Calu3 (cell line): ENCODE measurements around the gene OLFML3. TPM values are rescaled to one million over a fixed set of nuclear protein-coding genes. Genes with fewer than 3 reads are reported as not detected.

ENCODE experiments used
- BruUV-seq: library from RNA; stranded (reverse); fragments of 400-500 nt; replicated peaks from 2 replicates; lab custom pipeline; 2021; lab: Mats Ljungman, UMichigan
- CTCF ChIA-PET: fragments of 300-600 bp; sonication (Branson Sonifier 250); formaldehyde crosslinking; loops from one replicate; lab custom pipeline; 2022; ENCODE audit warnings: antibody characterized with exemption; lab: Charles Lee
- DNase-seq: peaks from one replicate; pipeline ENCODE4 v3.0.0; 2022
- H3K27ac Mint-ChIP-seq: one replicate; pipeline ENCODE4 v1.8.0; 2022; ENCODE audit warnings: mixed read lengths; ENCODE audit not compliant: unreplicated experiment
- H3K27me3 Mint-ChIP-seq: one replicate; pipeline ENCODE4 v1.8.0; 2022; ENCODE audit warnings: mixed read lengths; ENCODE audit not compliant: unreplicated experiment
- H3K36me3 Mint-ChIP-seq: one replicate; pipeline ENCODE4 v1.8.0; 2022; ENCODE audit warnings: mild to moderate bottlenecking, moderate library complexity, mixed read lengths; ENCODE audit not compliant: insufficient read depth, unreplicated experiment
- H3K4me1 Mint-ChIP-seq: one replicate; pipeline ENCODE4 v1.8.0; 2022; ENCODE audit warnings: mild to moderate bottlenecking, low read depth, mixed read lengths; ENCODE audit not compliant: unreplicated experiment
- H3K4me3 Mint-ChIP-seq: one replicate; pipeline ENCODE4 v1.8.0; 2022; ENCODE audit warnings: mild to moderate bottlenecking, low read depth, moderate library complexity, mixed read lengths; ENCODE audit not compliant: unreplicated experiment
- H3K9me3 Mint-ChIP-seq: one replicate; pipeline ENCODE4 v1.8.0; 2022; ENCODE audit warnings: low read depth, mixed read lengths; ENCODE audit not compliant: unreplicated experiment
- CTCF ChIP-seq: fragments of 200-600 bp; IDR thresholded peaks from one replicate; pipeline ENCODE4 v1.8.0; 2022; ENCODE audit warnings: antibody characterized with exemption; ENCODE audit not compliant: unreplicated experiment
- intact Hi-C: fragments of 100-400 bp; cut with micrococcal nuclease; formaldehyde crosslinking; loops from one replicate; pipeline ENCODE4 v1.10.0; 2022; ENCODE audit not compliant: unreplicated experiment
- total RNA-seq: library from RNA; stranded (reverse); gene quantifications from 2 replicates; pipeline ENCODE4 v1.2.3, GENCODE V29; 2022

Gene OLFML3
- total RNA-seq, 1 experiment from 2014 or later: not detected

GRCh38 chr1:113935970-113936369, 43.3 kb upstream of the OLFML3 start:
- intact Hi-C loops: no loop called here
- no peak for DNase-seq
- no peaks in the 10 kb centered on the region for H3K9me3 Mint-ChIP-seq
- H3K36me3 Mint-ChIP-seq: peaks cover 21% of the 10 kb centered on the region
- no peak overlapping the region for H3K4me3 Mint-ChIP-seq
- CTCF ChIA-PET: no interaction called here
- peaks cover 42% of the 10 kb centered on the region for H3K4me1 Mint-ChIP-seq
- H3K27ac Mint-ChIP-seq: no peak overlapping the region
- TF ChIP-seq CTCF: no peak
- H3K27me3 Mint-ChIP-seq: no peaks in the 10 kb centered on the region
- no TSS peak for BruUV-seq

GRCh38 chr1:113937146-113937545, 42.1 kb upstream of the OLFML3 start:
- H3K4me3 Mint-ChIP-seq: no peak overlapping the region
- CTCF ChIA-PET: no interaction called here

GRCh38 chr1:113938192-113938591, 41.1 kb upstream of the OLFML3 start:
- no peak overlapping the region for H3K27ac Mint-ChIP-seq
- H3K4me1 Mint-ChIP-seq: peaks cover 20% of the 10 kb centered on the region
- CTCF ChIA-PET: interaction anchor here (0.7 kb wide), 1 partner anchor 580 kb away, joined by 3 read pairs; no protein-coding TSS in a partner anchor
- H3K36me3 Mint-ChIP-seq: peaks cover 12% of the 10 kb centered on the region
- TF ChIP-seq CTCF: no peak
- H3K9me3 Mint-ChIP-seq: no peaks in the 10 kb centered on the region
- no peak overlapping the region for H3K4me3 Mint-ChIP-seq
- intact Hi-C loops: no loop called here
- no peaks in the 10 kb centered on the region for H3K27me3 Mint-ChIP-seq
- BruUV-seq: no TSS peak
- no peak for DNase-seq

More at GRCh38 chr1:113937146-113937545, 42.1 kb upstream of the OLFML3 start:
- no peak for DNase-seq
- no TSS peak for BruUV-seq
- intact Hi-C loops: no loop called here
- no peak overlapping the region for H3K27ac Mint-ChIP-seq
- H3K9me3 Mint-ChIP-seq: no peaks in the 10 kb centered on the region
- peaks cover 17% of the 10 kb centered on the region for H3K36me3 Mint-ChIP-seq
- peaks cover 31% of the 10 kb centered on the region for H3K4me1 Mint-ChIP-seq
- TF ChIP-seq CTCF: no peak
- no peaks in the 10 kb centered on the region for H3K27me3 Mint-ChIP-seq

GRCh38 chr1:113940365-113941244, 38.7 kb upstream of the OLFML3 start:
- no peak for TF ChIP-seq CTCF
- CTCF ChIA-PET: no interaction called here
- Mint-ChIP-seq H3K4me3 (no peak overlapping the region), H3K36me3 (peaks cover 5% of the 10 kb centered on the region), H3K27me3 (no peaks in the 10 kb centered on the region), H3K4me1 (peaks cover 10% of the 10 kb centered on the region), H3K9me3 (no peaks in the 10 kb centered on the region), H3K27ac (no peak overlapping the region)
- DNase-seq: no peak
- BruUV-seq: no TSS peak
- intact Hi-C loops: no loop called here
